Astrocyte of the cerebellum (primary cell): ENCODE measurements around the gene H3-3A.
A peak's percentile ranks its signal among the peaks of the same experiment; 100 is the strongest.

Experiments used
- DNase-seq: peaks from one replicate; pipeline ENCODE4 v3.0.0-alpha.2; 2011; ENCODE audit warnings: low read depth
- H3K4me3 ChIP-seq: 2 replicates; pipeline ENCODE4 v1.5.1; 2011; ENCODE audit warnings: mild to moderate bottlenecking, low read depth, low read length, moderate library complexity
- CTCF ChIP-seq: IDR thresholded peaks from 2 replicates; pipeline ENCODE4 v1.5.1; 2012; ENCODE audit warnings: low read length, low read depth, moderate library complexity, mild to moderate bottlenecking; ENCODE audit errors: missing control alignments
- in situ Hi-C: cut with HindIII; loops from 2 replicates; pipeline ENCODE4 v1.10.0; 2017; ENCODE audit warnings: low sequenced_read_pairs

H3-3A gene

GRCh38 chr1:226108935-226109828 is 46.7 kb downstream of the H3-3A start:
- no peak for TF ChIP-seq CTCF
- DNase-seq = no peak
- peak overlapping the region; percentile 52 for H3K4me3 ChIP-seq
- in situ Hi-C loops = no loop called here

- no peak for TF ChIP-seq CTCF
- H3K4me3 ChIP-seq = peak overlapping the region; percentile 52
- no peak for DNase-seq
- in situ Hi-C loops = no loop called here
Measured at GRCh38 chr1:226109829-226110248, 47.3 kb downstream of the H3-3A start.

GRCh38 chr1:226110249-226111097 is 48.0 kb downstream of the H3-3A start:
- in situ Hi-C loops = no loop called here
- H3K4me3 ChIP-seq = peak overlapping the region; percentile 52
- no peak for TF ChIP-seq CTCF
- DNase-seq = no peak

GRCh38 chr1:226111098-226111882 is 48.8 kb downstream of the H3-3A start:
- TF ChIP-seq CTCF = no peak
- peak overlapping the region; percentile 52 for H3K4me3 ChIP-seq
- no peak for DNase-seq
- in situ Hi-C loops = no loop called here

DNA sequence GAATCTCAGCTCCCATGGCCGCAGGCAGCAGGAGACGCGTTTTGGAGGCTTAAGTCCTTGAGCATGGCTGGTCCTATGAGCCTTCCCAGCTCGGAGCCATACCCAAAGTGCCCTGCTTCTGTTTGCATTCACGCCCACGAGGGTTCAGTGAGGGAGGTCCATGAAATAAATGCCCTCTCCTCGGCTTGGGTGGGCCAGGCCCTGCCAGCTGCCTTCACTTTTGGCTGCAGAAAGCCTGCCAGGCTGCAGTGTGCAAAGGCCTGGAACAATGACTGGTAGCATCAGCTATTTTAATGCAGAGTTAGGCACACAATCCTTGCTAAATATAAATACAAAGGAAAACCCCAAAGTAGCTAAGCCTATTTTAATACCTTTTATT is 49.4 kb downstream of the H3-3A start:
- in situ Hi-C loops = no loop called here
- no peak overlapping the region for H3K4me3 ChIP-seq
- TF ChIP-seq CTCF = no peak
- DNase-seq = no peak

- no peak for DNase-seq
- in situ Hi-C loops = no loop called here
- H3K4me3 ChIP-seq = no peak overlapping the region
- no peak for TF ChIP-seq CTCF
Measured at GRCh38 chr1:226112626-226113025, 50.1 kb downstream of the H3-3A start.
